GDM1 (cell line): ENCODE measurements around the gene SIRT1.
"Not testable (repeated sequence)": the region's sequence is repeated elsewhere in the genome, so short reads cannot be mapped to it uniquely, and the experiment has no call there.

Experiments used
- DNase-seq: peaks from one replicate; lab custom pipeline; 2025; lab: John Stamatoyannopoulos, UW

Gene SIRT1

GRCh38 chr10:67884313-67884841 is at the start of gene SIRT1:
SIRT1 (plus strand) TSS chr10:67884656; CDS start chr10:67884722, 66 bp downstream.
- DNase-seq = peak; percentile 92

GRCh38 chr10:67835541-67836394 is 48.7 kb upstream of the SIRT1 start:
- not testable (repeated sequence) for DNase-seq

- DNase-seq = no peak
These were observed 48.0 kb upstream of the SIRT1 start for GRCh38 chr10:67836488-67836887.

GRCh38 chr10:67836972-67837371 is 47.5 kb upstream of the SIRT1 start:
- no peak for DNase-seq

- peak; percentile 1 for DNase-seq
These were observed 46.7 kb upstream of the SIRT1 start, which contains the start of gene DNAJC12 for GRCh38 chr10:67837541-67838314. DNAJC12 (minus strand) TSS chr10:67838188; CDS start chr10:67838011, 177 bp downstream.

GRCh38 chr10:67839511-67839910 is 44.9 kb upstream of the SIRT1 start:
- DNase-seq = not testable (repeated sequence)

GRCh38 chr10:67839951-67840350 is 44.5 kb upstream of the SIRT1 start:
- DNase-seq = no peak

- DNase-seq = no peak
These were observed 42.7 kb upstream of the SIRT1 start for GRCh38 chr10:67841737-67842136.

- no peak for DNase-seq
These were observed 41.2 kb upstream of the SIRT1 start for GRCh38 chr10:67843284-67843683.

GRCh38 chr10:67849331-67850011 is 35.0 kb upstream of the SIRT1 start:
- peak; percentile 84 for DNase-seq

- DNase-seq = no peak
These were observed 33.3 kb upstream of the SIRT1 start for GRCh38 chr10:67851186-67851585.

- no peak for DNase-seq
These were observed 31.7 kb upstream of the SIRT1 start for GRCh38 chr10:67852761-67853160.

GRCh38 chr10:67853512-67853911 is 30.9 kb upstream of the SIRT1 start:
- no peak for DNase-seq

- no peak for DNase-seq
These were observed 25.5 kb upstream of the SIRT1 start for GRCh38 chr10:67858971-67859370.

- no peak for DNase-seq
These were observed 22.6 kb upstream of the SIRT1 start for GRCh38 chr10:67861750-67862432.

- DNase-seq = no peak
These were observed 21.4 kb upstream of the SIRT1 start for GRCh38 chr10:67863094-67863493.

- DNase-seq = no peak
These were observed 19.7 kb upstream of the SIRT1 start for GRCh38 chr10:67864607-67865371.

GRCh38 chr10:67868132-67868531 is 16.3 kb upstream of the SIRT1 start:
- no peak for DNase-seq

GRCh38 chr10:67869996-67870395 is 14.5 kb upstream of the SIRT1 start:
- no peak for DNase-seq

GRCh38 chr10:67875340-67876238 is 8.9 kb upstream of the SIRT1 start:
- no peak for DNase-seq
